Measurements from ENCODE around the gene CACNA2D4.

The CACNA2D4 gene

DNA sequence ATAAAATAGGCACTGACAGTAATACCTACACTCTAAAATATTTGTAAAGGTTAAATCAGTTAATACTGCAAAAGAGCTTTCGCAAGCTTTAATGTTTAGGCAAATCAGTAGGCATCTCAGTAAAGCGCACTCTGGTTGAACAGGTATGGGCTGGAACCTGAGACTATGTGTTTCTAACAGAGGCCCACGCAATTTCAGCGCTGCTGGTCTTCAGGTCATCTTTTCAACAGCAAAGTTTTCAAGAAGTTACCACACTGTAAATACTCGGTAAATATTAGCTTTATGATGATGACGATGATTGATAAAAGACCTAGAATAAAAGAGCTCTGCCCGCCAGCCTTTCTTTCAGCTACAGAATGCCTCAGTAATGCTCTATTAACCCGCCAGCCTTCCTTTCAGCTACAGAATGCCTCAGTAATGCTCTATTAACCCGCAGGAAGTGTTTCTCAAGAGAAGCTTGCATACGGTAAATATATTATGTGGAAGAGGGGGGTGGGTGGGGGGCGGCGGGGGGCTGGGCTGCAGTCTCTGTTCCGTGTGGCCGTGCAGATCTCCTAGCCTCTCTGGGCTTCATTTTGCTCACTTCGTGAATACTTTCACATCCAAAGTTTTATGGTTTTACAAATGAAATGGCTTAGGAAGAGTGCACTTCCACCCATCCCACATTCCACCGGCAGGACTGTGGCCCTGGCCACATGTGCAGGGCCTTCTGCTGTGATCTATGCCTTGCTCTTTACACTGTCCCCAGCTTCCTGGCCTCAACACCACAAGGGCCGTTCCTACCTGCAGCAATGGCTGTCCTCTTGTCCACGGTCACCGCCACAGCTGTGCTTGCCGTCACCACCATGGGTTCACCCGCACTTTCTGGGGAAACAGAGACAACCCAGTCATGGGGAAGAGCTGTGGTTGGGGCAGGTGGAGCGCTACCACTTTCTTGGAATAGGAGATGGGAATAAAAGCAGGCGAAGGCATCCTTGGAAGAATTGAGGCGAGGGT lies 78.2 kb downstream of the CACNA2D4 start:
- H3K27ac ChIP-seq = no peak overlapping the region
- no peak overlapping the region for H3K4me3 ChIP-seq (ENCODE audit: low read depth, low read length)
- H3K4me1 ChIP-seq = peaks cover 18% of the 10 kb centered on the region
- H3K79me2 ChIP-seq = no peaks in the 10 kb centered on the region
- H2AFZ ChIP-seq = no peak overlapping the region
- H3K9me3 ChIP-seq (ENCODE audit: control insufficient read depth, low read length) = no peaks in the 10 kb centered on the region
- H3K27me3 ChIP-seq (ENCODE audit: control insufficient read depth, insufficient read depth, low read length) = no peaks in the 10 kb centered on the region
- TF ChIP-seq, protein P1, sequence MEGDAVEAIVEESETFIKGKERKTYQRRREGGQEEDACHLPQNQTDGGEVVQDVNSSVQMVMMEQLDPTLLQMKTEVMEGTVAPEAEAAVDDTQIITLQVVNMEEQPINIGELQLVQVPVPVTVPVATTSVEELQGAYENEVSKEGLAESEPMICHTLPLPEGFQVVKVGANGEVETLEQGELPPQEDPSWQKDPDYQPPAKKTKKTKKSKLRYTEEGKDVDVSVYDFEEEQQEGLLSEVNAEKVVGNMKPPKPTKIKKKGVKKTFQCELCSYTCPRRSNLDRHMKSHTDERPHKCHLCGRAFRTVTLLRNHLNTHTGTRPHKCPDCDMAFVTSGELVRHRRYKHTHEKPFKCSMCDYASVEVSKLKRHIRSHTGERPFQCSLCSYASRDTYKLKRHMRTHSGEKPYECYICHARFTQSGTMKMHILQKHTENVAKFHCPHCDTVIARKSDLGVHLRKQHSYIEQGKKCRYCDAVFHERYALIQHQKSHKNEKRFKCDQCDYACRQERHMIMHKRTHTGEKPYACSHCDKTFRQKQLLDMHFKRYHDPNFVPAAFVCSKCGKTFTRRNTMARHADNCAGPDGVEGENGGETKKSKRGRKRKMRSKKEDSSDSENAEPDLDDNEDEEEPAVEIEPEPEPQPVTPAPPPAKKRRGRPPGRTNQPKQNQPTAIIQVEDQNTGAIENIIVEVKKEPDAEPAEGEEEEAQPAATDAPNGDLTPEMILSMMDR (IDR thresholded peaks at IDR 0.05) = no peak
- H3K36me3 ChIP-seq (ENCODE audit: control insufficient read depth, insufficient read depth, low read length) = no peaks in the 10 kb centered on the region
- H3K9ac ChIP-seq = no peak overlapping the region
- no peak overlapping the region for H3K4me2 ChIP-seq (ENCODE audit: low read length)

DNA sequence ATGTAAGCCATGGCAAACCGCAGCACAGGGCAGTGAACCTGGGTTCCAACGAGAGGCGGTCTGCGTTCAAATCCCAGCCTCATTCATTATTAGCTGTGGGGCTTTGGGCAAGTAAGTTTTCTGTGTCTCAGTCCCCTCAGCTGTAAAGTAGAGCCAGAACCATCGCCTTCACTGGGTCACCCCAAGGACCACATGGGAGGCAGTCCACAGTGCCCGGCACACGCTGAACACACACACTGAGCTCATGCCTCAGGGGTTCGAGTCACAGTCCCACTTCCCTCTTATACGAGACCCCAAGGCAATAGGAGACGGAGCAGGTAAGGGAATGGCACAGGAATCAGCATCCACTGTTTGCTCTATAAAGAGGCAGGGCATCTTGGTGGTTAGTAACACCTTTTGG lies 79.0 kb downstream of the CACNA2D4 start:
- Histone ChIP-seq H3K4me3 (ENCODE audit: low read depth, low read length) (no peak overlapping the region), H3K36me3 (ENCODE audit: control insufficient read depth, insufficient read depth, low read length) (no peaks in the 10 kb centered on the region), H3K79me2 (no peaks in the 10 kb centered on the region), H3K4me2 (ENCODE audit: low read length) (no peak overlapping the region), H3K9me3 (ENCODE audit: control insufficient read depth, low read length) (no peaks in the 10 kb centered on the region), H3K4me1 (peaks cover 18% of the 10 kb centered on the region), H3K9ac (no peak overlapping the region), H2AFZ (no peak overlapping the region), H3K27ac (no peak overlapping the region), H3K27me3 (ENCODE audit: control insufficient read depth, insufficient read depth, low read length) (no peaks in the 10 kb centered on the region)
- TF ChIP-seq, protein P1 (IDR thresholded peaks at IDR 0.05) = no peak

DNA sequence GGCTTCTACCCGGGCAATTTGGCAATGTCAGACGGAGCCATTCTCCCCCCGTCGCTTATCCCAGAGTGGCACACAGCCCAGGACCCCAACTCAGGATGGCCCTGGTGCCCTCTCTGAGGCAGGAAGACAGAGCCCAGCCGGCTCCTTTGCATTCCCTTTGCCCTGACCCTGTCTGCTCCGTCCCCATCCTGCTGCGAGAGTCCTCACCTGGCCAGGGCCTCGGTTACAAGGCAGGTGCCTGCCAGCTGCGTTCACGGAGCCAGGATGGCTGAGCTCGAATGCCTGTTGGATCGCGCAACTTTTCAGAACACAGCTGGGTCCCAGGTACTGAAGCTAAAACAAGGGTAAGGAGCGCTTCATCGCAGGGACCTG lies 79.5 kb downstream of the CACNA2D4 start:
- Histone ChIP-seq H2AFZ (no peak overlapping the region), H3K4me1 (peaks cover 18% of the 10 kb centered on the region), H3K36me3 (ENCODE audit: control insufficient read depth, insufficient read depth, low read length) (no peaks in the 10 kb centered on the region), H3K4me3 (ENCODE audit: low read depth, low read length) (no peak overlapping the region), H3K79me2 (no peaks in the 10 kb centered on the region), H3K27ac (no peak overlapping the region), H3K9me3 (ENCODE audit: control insufficient read depth, low read length) (no peaks in the 10 kb centered on the region), H3K9ac (no peak overlapping the region), H3K27me3 (ENCODE audit: control insufficient read depth, insufficient read depth, low read length) (no peaks in the 10 kb centered on the region), H3K4me2 (ENCODE audit: low read length) (no peak overlapping the region)
- TF ChIP-seq, protein P1 (IDR thresholded peaks at IDR 0.05) = no peak

DNA sequence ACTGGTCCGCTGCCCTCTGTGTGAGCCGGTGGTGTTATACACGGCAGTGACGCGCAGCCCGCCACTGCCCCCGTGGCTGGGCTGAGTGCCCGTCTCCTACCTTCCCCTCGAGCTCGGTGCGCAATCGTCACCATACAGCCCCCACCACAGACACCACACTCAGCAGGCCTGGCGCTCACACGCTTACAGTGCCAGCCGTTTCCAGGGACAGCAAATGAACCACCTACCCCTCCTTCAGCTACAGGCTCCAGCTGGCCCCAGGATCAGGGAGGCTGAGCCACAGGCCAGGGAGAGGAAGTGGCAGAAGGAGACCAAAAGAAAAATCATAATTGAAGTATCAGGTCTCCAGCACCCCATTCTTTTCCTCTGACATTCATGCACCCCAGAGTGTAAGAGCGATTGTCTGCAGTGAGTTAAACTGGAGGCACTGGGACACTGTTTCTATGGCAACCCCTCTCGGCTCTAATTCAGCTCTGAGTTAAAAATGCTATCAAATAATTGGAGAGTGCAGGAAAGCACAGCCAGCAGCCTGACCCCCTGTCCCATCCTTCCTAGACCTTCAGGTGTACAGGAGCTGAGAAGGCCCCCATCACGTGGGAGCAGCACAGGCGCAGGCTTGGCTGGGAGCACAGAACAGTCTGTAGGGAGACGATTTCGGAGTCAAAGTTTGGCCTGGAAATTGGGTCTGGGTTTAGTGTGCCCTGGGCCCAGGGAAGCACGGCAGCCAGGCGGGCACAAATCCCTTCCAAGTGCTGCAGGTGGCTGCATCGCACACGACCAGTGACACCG lies 80.1 kb downstream of the CACNA2D4 start:
- H3K27me3 ChIP-seq (ENCODE audit: control insufficient read depth, insufficient read depth, low read length) = no peaks in the 10 kb centered on the region

More for the DNA sequence above, 80.1 kb downstream of the CACNA2D4 start:
- no peak overlapping the region for H2AFZ ChIP-seq
- no peaks in the 10 kb centered on the region for H3K9me3 ChIP-seq (ENCODE audit: control insufficient read depth, low read length)
- no peak overlapping the region for H3K9ac ChIP-seq
- H3K4me2 ChIP-seq (ENCODE audit: low read length) = no peak overlapping the region
- no peak overlapping the region for H3K27ac ChIP-seq
- H3K4me3 ChIP-seq (ENCODE audit: low read depth, low read length) = no peak overlapping the region
- peaks cover 18% of the 10 kb centered on the region for H3K4me1 ChIP-seq
- TF ChIP-seq, protein P1 (IDR thresholded peaks at IDR 0.05) = no peak
- no peaks in the 10 kb centered on the region for H3K36me3 ChIP-seq (ENCODE audit: control insufficient read depth, insufficient read depth, low read length)
- H3K79me2 ChIP-seq = no peaks in the 10 kb centered on the region
